Measurements from ENCODE around the gene TSPAN17. TPM values are rescaled to one million over a fixed set of nuclear protein-coding genes. Genes with fewer than 3 reads are reported as not detected.

Gene TSPAN17
- total and polyA plus RNA-seq, 3 experiments from 2014 or later, result 26.2 to 38.8 (median 37.4) TPM

DNA sequence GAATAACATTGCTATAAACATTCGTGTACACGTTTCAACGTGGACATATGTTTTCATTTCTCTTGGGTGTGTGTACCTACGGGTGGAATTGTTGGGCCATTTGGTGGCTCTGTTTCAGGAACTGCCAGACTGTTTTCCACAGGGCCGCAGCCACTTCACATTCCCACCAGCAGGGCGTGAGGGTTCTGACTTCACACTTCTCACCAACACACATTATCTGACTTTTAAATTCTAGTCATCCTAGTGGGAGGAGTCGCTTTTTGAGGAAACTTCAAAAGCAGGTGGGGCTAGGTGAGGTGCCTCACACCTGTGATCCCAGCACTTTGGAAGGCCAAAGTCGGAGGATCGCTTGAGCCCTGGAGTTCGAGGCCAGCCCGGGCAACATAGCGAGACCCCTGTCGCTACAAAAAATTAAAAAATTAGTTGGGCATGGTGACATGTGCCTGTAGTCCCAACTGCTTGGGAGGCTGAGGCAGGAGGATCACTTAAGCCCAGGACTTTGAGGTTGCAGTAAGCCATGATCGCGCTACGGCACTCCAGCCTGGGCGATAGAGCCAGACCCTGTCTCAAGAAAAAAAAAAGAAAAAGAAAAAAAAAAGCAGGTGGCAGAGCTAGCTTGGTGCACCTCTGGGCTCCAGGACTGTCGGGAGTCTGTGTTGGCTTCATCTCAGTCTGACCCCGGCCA lies 28.5 kb downstream of the TSPAN17 start:
- Histone ChIP-seq H3K27ac (ENCODE audit: low read depth, low read length) (no peak overlapping the region), H3K27me3 (ENCODE audit: insufficient read depth, low read length, poor library complexity, severe bottlenecking) (peaks cover 13% of the 10 kb centered on the region), H3K36me3 (ENCODE audit: insufficient read depth, low read length) (no peaks in the 10 kb centered on the region), H3K4me3 (ENCODE audit: low read length) (no peak overlapping the region), H3K9me3 (ENCODE audit: low read length) (no peaks in the 10 kb centered on the region), H3K4me1 (ENCODE audit: insufficient read depth, low read length) (no peaks in the 10 kb centered on the region)
- peaks cover 37 to 60% of the 10 kb centered on the region in 2 donors for H3K27me3 Mint-ChIP-seq
- ChIA-PET POLR2A (no interaction called here), CTCF (interaction anchor here (1.2 kb wide), 1 partner anchor 15 kb away, joined by 3 read pairs; no protein-coding TSS in a partner anchor)
- no peaks in the 10 kb centered on the region for H3K4me1 Mint-ChIP-seq
- no peak for DNase-seq
- H3K9me3 Mint-ChIP-seq, result no peaks in the 10 kb centered on the region
- H3K27ac Mint-ChIP-seq, result no peak overlapping the region
- no peaks in the 10 kb centered on the region for H3K36me3 Mint-ChIP-seq
- H3K4me3 Mint-ChIP-seq, result no peak overlapping the region

DNA sequence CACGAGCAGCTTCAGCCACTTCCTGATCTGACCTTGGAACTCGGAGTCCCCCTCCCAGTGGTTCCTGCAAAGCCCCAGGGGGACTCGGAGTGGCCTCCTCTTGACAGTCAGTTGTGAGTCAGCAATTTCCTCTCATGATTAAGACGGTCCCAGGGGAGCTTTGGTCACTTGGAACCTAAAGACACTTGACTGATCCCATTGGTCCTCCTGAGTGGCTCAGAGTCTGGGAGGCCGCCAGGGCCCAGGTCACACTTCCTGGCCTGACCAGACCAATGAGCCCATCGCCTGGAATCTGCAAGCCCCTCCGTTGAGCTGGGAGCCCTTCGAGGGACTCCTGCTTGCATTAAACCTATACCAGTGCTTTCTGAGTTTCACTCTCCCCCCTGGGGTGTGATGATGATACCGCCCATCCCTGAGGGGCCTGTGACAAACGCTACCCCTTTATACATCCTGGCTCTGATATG lies 29.1 kb downstream of the TSPAN17 start:
- no peaks in the 10 kb centered on the region for H3K36me3 ChIP-seq (ENCODE audit: insufficient read depth, low read length)
- H3K27me3 Mint-ChIP-seq, result peaks cover 42 to 58% of the 10 kb centered on the region in 2 donors
- ChIA-PET CTCF (interaction anchor here (1.2 kb wide), 1 partner anchor 16 kb away, joined by 3 read pairs; no protein-coding TSS in a partner anchor), POLR2A (no interaction called here)
- H3K4me3 Mint-ChIP-seq, result no peak overlapping the region
- H3K36me3 Mint-ChIP-seq, result no peaks in the 10 kb centered on the region
- H3K27ac ChIP-seq (ENCODE audit: low read depth, low read length), result no peak overlapping the region
- H3K4me3 ChIP-seq (ENCODE audit: low read length), result no peak overlapping the region
- no peak for DNase-seq
- H3K27me3 ChIP-seq (ENCODE audit: insufficient read depth, low read length, poor library complexity, severe bottlenecking), result peaks cover 15% of the 10 kb centered on the region
- H3K9me3 Mint-ChIP-seq, result no peaks in the 10 kb centered on the region
- no peak overlapping the region for H3K27ac Mint-ChIP-seq
- H3K9me3 ChIP-seq (ENCODE audit: low read length), result no peaks in the 10 kb centered on the region
- no peaks in the 10 kb centered on the region for H3K4me1 Mint-ChIP-seq
- H3K4me1 ChIP-seq (ENCODE audit: insufficient read depth, low read length), result no peaks in the 10 kb centered on the region

DNA sequence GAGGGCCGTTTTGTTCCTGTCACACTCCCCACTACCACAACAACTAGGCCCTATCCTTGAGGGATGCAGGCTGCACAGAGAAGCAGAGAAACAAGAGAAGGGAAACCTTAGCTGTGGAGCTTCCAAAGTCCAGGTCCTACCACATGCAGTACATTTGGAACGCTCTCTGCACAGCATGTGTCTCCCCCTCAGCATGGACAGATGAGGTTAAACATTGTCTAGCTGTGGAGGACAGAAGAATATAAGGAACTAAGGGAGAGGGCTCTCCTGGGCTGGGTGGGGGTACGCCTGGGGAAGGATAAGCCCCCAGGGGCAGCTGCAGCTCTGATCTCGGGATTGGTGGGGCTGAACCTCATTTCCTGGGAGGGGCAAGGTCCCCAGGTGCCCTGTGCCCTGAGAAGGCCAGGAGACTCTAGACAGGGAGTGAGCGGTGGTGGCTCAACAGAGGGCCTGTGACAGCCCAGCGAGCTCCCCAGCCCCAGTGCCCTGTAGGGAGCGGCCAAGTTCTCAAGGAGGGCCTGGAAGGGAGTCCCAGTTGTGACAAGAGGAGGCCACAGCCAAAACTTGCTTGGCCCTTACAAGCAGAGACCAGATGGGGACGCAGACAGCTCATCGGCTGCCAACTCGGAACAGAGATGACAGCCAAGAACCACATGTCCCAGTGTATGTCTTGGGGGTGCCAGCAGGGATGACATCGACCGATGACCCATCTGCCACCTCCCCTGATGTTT lies 30.1 kb downstream of the TSPAN17 start:
- Mint-ChIP-seq H3K4me3 (no peak overlapping the region), H3K36me3 (no peaks in the 10 kb centered on the region), H3K9me3 (no peaks in the 10 kb centered on the region), H3K27ac (no peak overlapping the region), H3K4me1 (no peaks in the 10 kb centered on the region), H3K27me3 (peaks cover 45 to 63% of the 10 kb centered on the region in 2 donors)
- Histone ChIP-seq H3K4me1 (ENCODE audit: insufficient read depth, low read length) (no peaks in the 10 kb centered on the region), H3K36me3 (ENCODE audit: insufficient read depth, low read length) (no peaks in the 10 kb centered on the region), H3K27me3 (ENCODE audit: insufficient read depth, low read length, poor library complexity, severe bottlenecking) (peaks cover 15% of the 10 kb centered on the region), H3K9me3 (ENCODE audit: low read length) (no peaks in the 10 kb centered on the region), H3K27ac (ENCODE audit: low read depth, low read length) (no peak overlapping the region), H3K4me3 (ENCODE audit: low read length) (no peak overlapping the region)
- CTCF ChIA-PET, result interaction anchor here (1.2 kb wide), 1 partner anchor 17 kb away, joined by 3 read pairs; no protein-coding TSS in a partner anchor
- POLR2A ChIA-PET, result no interaction called here
- no peak for DNase-seq

DNA sequence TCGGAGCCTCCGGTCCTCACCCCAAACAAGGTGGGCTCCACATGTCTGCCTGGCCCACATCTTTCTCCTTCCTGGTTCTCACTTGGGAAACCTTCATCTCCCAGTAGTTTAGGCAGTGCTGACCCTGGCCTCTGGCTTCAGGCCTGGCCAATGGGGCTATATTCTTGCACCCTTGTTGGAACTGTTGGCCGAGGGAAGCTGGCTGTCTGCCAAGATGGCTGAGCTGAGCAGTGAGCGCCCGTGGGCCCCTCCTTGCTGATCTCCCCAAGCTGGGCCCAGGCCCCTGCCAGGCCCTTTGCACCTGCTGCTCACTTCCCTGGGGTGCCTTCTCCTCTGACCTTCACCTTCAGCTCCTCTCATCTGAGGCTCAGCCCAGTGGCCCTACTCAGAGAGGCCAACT lies 31.3 kb downstream of the TSPAN17 start:
- no peaks in the 10 kb centered on the region for H3K9me3 ChIP-seq (ENCODE audit: low read length)
- Mint-ChIP-seq H3K27ac (no peak overlapping the region), H3K27me3 (peaks cover 50 to 63% of the 10 kb centered on the region in 2 donors), H3K9me3 (peaks cover 0 to under 1% (median 0%) of the 10 kb centered on the region in 5 donors), H3K4me3 (no peak overlapping the region), H3K4me1 (no peaks in the 10 kb centered on the region), H3K36me3 (no peaks in the 10 kb centered on the region)
- POLR2A ChIA-PET, result no interaction called here
- CTCF ChIA-PET, result interaction anchor here (1.1 kb wide), 1 partner anchor 18 kb away, joined by 4 read pairs; no protein-coding TSS in a partner anchor
- no peaks in the 10 kb centered on the region for H3K4me1 ChIP-seq (ENCODE audit: insufficient read depth, low read length)
- no peak for DNase-seq
- peaks cover 15% of the 10 kb centered on the region for H3K27me3 ChIP-seq (ENCODE audit: insufficient read depth, low read length, poor library complexity, severe bottlenecking)
- H3K27ac ChIP-seq (ENCODE audit: low read depth, low read length), result no peak overlapping the region
- H3K36me3 ChIP-seq (ENCODE audit: insufficient read depth, low read length), result no peaks in the 10 kb centered on the region
- H3K4me3 ChIP-seq (ENCODE audit: low read length), result no peak overlapping the region

DNA sequence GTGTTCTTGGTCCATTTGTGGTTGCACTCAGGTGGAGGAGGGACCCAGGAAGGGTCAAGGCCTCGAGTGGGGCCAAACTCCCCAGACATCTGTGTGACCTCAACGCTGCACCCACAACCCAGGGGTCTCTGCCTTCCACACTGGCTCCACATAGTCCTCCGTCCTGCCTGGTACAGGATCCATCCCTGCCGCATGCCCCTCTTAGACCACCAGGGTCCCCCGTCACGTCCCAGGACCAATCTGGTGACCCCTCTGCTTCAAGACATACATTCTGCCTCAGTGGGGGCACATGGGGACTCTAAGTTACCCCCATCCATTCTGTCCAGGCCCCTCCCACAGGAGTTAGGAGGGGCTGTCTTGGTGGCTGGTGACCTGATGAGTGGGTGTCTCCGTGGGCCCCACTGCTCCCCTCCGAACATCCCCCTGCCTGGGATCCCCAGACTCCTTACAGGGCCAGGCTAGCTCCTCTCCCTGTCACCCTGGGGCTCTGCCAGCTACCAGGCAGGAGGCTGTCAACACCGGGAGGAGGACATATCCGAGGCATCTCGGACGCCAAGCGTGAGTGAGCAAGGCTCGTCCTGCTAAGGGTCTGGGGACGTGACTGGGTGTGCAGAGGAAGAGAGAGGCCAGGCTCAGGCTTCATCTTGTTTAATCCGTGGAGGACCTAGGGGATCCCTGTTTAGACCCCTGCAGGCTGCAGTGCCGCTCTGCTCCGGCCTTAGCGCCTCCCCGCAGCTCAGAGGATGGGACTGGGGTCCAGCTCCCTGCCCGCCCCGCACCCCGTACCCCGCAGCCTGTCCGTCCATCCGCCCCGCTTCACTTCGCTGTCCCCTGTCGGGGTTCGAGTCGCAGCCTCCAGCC lies 32.3 kb downstream of the TSPAN17 start:
- peaks cover 0 to 5% (median 4%) of the 10 kb centered on the region in 5 donors for H3K9me3 Mint-ChIP-seq
- DNase-seq, result no peak
- POLR2A ChIA-PET, result no interaction called here
- CTCF ChIA-PET, result interaction anchor here (1.1 kb wide), 2 partner anchors 19 kb away, joined by 4 read pairs; no protein-coding TSS in a partner anchor
- H3K27ac Mint-ChIP-seq, result peak overlapping the region in 1 of 8 donors; percentile 29
- peaks cover 54 to 67% of the 10 kb centered on the region in 2 donors for H3K27me3 Mint-ChIP-seq
- no peaks in the 10 kb centered on the region for H3K36me3 Mint-ChIP-seq
- H3K4me3 Mint-ChIP-seq, result no peak overlapping the region
- no peaks in the 10 kb centered on the region for H3K36me3 ChIP-seq (ENCODE audit: insufficient read depth, low read length)
- H3K4me1 Mint-ChIP-seq, result no peaks in the 10 kb centered on the region
- peaks cover 15% of the 10 kb centered on the region for H3K27me3 ChIP-seq (ENCODE audit: insufficient read depth, low read length, poor library complexity, severe bottlenecking)
- H3K4me1 ChIP-seq (ENCODE audit: insufficient read depth, low read length), result no peaks in the 10 kb centered on the region
- H3K9me3 ChIP-seq (ENCODE audit: low read length), result no peaks in the 10 kb centered on the region
- no peak overlapping the region for H3K27ac ChIP-seq (ENCODE audit: low read depth, low read length)
- no peak overlapping the region for H3K4me3 ChIP-seq (ENCODE audit: low read length)

DNA sequence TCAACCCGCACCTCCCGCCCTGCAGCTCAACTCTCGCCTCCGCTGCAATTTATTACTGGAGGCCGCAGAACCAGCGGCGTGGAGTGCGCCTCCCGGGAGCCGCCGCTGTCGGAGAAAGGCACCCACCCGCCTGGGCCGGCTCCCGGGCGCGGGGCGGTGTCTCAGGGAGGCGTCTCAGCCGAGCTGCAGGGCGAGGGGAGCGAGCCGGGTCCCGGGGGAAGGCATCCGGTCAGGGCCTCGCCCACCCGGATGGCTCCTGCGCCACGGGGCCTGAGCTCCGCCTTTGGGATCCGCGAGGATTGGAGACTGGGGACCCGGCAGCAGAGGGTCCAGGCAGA lies 32.9 kb downstream of the TSPAN17 start:
- H3K27me3 ChIP-seq (ENCODE audit: insufficient read depth, low read length, poor library complexity, severe bottlenecking), result peaks cover 15% of the 10 kb centered on the region
- H3K4me3 ChIP-seq (ENCODE audit: low read length), result no peak overlapping the region
- ChIA-PET CTCF (interaction anchor here (1.1 kb wide), 1 partner anchor 19 kb away, joined by 4 read pairs; no protein-coding TSS in a partner anchor), POLR2A (no interaction called here)
- no peaks in the 10 kb centered on the region for H3K4me1 Mint-ChIP-seq
- H3K27ac Mint-ChIP-seq, result no peak overlapping the region
- H3K9me3 ChIP-seq (ENCODE audit: low read length), result no peaks in the 10 kb centered on the region
- no peak for DNase-seq
- peaks cover 3 to 10% (median 7%) of the 10 kb centered on the region in 5 donors for H3K9me3 Mint-ChIP-seq
- H3K4me1 ChIP-seq (ENCODE audit: insufficient read depth, low read length), result no peaks in the 10 kb centered on the region
- H3K27me3 Mint-ChIP-seq, result peaks cover 54 to 68% of the 10 kb centered on the region in 2 donors
- H3K36me3 ChIP-seq (ENCODE audit: insufficient read depth, low read length), result no peaks in the 10 kb centered on the region
- H3K36me3 Mint-ChIP-seq, result peaks cover 0 to 3% (median 2%) of the 10 kb centered on the region in 3 donors
- H3K4me3 Mint-ChIP-seq, result no peak overlapping the region
- H3K27ac ChIP-seq (ENCODE audit: low read depth, low read length), result no peak overlapping the region

DNA sequence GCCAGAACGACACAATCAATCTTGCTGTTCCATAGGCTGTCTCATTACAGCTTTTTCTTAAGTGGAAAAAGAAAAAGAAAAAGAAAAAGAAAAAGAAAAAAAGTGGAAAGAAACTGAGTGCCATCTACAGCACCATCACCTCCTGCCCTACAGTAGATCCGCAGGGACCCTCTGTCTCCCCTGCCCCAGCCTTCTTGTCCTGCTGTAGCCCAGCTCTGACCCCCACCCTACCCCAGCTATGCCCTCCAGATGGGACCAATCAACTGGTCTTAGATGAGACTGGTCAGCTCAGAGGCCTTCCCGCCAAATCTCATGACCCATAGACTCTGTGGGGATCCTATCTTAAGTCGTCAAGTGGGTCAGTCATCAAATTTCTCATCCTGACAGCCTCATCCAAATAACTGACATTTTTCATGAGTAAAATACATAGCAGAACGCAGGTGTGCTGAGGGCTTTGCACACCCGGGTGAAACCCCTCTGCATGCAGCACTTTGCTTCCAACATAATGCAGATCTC lies 34.8 kb downstream of the TSPAN17 start:
- Histone ChIP-seq H3K27me3 (ENCODE audit: insufficient read depth, low read length, poor library complexity, severe bottlenecking) (peaks cover 15% of the 10 kb centered on the region), H3K4me1 (ENCODE audit: insufficient read depth, low read length) (no peaks in the 10 kb centered on the region), H3K27ac (ENCODE audit: low read depth, low read length) (no peak overlapping the region), H3K4me3 (ENCODE audit: low read length) (no peak overlapping the region), H3K36me3 (ENCODE audit: insufficient read depth, low read length) (no peaks in the 10 kb centered on the region), H3K9me3 (ENCODE audit: low read length) (no peaks in the 10 kb centered on the region)
- POLR2A ChIA-PET, result no interaction called here
- CTCF ChIA-PET, result interaction anchor here (1.0 kb wide), 1 partner anchor 21 kb away, joined by 6 read pairs; no protein-coding TSS in a partner anchor
- H3K4me1 Mint-ChIP-seq, result no peaks in the 10 kb centered on the region
- no peak overlapping the region for H3K4me3 Mint-ChIP-seq
- DNase-seq, result no peak
- peaks cover 0 to 11% (median 3%) of the 10 kb centered on the region in 3 donors for H3K36me3 Mint-ChIP-seq
- peaks cover 50 to 75% of the 10 kb centered on the region in 2 donors for H3K27me3 Mint-ChIP-seq
- peaks cover 5 to 19% (median 15%) of the 10 kb centered on the region in 5 donors for H3K9me3 Mint-ChIP-seq
- no peak overlapping the region for H3K27ac Mint-ChIP-seq
